Midbrain (tissue), 1 donor: Measurements from ENCODE around the gene ZNF521.

ENCODE experiments used
- DNase-seq: peaks from one replicate; lab custom pipeline; 2025; lab: John Stamatoyannopoulos, UW

Gene ZNF521

DNA sequence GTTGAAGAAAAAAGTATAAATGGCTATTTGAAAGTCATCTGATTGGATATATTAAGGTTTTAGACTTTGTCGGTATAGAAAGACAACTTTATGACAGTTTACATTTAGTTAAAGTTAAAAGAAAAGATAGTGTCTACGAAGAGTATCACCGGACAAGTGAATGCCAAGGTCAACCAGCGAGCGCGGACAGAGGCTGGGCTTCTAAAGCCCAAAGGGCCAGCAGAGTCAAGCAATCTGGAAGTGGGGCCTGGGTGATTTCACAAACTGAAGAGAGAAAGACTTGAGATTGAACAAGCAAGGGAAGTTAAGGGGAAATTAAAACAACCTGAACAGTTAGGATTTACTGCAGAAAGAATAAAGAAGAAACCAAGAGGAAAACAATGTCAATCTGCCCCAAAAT lies 16.3 kb downstream of the ZNF521 start:
- DNase-seq, result no peak

GRCh38 chr18:25335062-25335461 lies 16.9 kb downstream of the ZNF521 start:
- no peak for DNase-seq

DNA sequence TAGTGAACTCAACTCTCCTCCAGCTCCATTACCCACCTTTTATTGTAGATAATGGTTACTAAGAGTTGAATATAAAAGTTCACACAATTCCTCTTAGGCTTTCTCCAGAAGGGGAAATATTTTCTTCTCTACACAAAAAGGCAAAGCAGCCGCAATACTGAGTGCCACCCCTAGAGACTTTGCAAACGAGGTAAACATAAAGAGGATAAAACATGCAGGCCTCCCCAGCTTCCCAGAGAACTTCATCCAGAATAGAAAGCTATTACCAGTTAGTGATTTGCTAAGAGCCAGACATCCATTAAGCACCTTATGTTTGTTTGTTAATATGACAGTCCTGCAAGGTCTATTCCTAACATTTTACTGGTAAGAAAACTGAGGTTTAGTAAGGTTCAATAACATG lies 17.4 kb downstream of the ZNF521 start:
- no peak for DNase-seq

DNA sequence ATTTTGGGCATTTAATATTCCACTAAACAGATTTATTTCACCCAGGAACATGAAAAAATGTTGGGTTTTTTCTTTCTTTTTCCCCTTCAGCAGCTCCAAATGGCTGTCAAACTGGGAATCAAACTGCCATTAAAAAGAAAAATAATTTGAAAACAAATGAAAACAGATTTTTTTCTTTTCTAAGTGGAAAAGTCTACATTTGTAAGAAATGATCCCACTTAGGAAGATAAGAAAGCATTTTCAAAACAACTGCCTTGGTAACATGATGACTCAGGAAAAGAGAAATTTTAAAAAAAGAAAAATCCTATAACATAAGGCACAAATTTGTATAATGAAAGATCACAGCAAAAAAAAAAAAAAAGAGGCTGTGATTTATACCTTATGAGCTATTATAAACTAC lies 20.0 kb downstream of the ZNF521 start:
- DNase-seq, result no peak

- no peak for DNase-seq
Measured at GRCh38 chr18:25329783-25330182, 22.2 kb downstream of the ZNF521 start.

DNA sequence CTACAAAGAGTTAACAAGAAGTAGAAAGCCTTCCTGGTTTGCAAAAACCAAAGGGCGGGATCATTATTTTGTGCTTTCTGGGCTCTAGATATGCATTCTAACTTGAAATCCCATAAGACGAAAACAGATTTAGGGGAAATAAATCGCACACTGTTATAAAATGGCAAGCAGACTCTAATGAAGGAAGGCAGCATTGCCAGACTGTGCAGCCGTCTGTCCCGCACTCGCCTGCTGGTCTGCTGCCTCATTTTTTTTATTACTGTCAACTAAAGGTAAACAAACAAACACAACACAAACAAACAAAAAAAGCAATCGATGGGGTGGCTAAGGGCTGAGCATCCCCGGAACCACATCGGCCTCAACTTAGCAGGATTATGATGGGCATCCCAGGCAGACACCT lies 24.4 kb downstream of the ZNF521 start:
- DNase-seq, result no peak

DNA sequence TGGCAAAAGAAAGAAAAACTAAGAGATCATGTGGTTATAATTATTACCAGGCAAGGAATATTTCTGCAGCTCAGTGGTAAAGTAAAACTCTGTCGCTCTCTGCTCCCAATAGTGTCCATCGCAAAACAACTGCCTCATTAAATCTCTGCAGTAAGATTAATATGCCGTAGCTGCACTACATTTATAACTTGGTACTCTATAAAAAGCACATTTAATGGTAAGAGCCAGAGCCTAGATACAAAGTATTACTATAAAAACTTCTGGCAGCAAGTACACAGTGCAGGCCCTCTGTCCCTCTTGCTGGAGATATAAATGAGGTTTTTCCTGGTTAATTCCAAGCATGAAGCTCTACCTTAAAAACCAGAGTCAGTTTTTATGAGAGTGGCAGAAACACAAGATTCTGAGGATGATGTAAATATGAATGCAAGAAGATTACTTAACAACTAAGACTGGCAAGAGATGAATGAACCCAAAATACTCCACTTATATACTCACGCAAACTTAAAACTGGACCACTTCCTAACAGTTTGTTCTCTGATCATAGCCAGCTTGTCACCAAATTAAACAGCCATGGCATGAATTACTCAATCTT lies 25.5 kb downstream of the ZNF521 start:
- no peak for DNase-seq

DNA sequence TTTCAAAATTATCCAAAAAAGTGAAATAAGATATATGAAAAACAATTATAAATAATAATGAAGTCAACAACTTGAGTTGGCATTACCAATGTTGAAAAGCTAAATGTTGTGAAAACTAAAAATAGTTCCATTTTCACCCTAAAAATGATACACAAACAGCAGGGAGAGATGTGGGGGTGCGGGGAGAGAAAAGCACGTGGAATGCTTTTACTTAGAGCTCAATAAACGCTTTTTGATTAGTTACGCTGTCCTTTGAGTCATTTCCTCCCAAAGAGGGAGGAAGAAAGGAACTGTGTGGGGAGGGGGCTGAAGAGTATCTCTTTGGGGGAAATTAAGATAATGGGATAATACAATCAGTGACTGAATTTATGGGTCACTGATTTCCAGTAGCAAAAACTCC lies 29.2 kb downstream of the ZNF521 start:
- DNase-seq, result no peak

GRCh38 chr18:25316381-25317018 lies 35.5 kb downstream of the ZNF521 start:
- no peak for DNase-seq

- DNase-seq, result no peak
Measured at GRCh38 chr18:25314838-25315190, 37.2 kb downstream of the ZNF521 start.

- DNase-seq, result no peak
Measured at GRCh38 chr18:25314151-25314837, 37.7 kb downstream of the ZNF521 start.

- DNase-seq, result no peak
Measured at GRCh38 chr18:25313268-25313667, 38.7 kb downstream of the ZNF521 start.

DNA sequence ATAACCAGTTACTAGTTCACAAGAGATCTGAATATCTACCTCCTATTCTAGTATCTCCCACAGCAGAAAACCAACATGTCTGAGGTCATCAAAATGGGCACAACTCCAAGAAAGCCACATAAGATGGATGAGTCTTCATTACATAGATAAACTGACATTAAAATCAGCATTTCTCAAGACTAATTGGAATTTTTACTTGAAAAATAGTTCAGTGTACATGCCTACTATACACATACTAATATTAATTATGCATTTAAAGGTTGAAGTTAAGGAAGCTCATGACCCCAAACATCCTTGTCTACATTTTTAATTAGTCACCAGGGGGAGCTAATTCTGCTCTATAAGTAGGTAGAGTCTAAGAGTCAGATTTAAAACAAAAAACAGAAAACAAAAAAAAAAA lies 41.9 kb downstream of the ZNF521 start:
- no peak for DNase-seq

GRCh38 chr18:25308381-25308780 lies 43.6 kb downstream of the ZNF521 start:
- DNase-seq, result no peak

DNA sequence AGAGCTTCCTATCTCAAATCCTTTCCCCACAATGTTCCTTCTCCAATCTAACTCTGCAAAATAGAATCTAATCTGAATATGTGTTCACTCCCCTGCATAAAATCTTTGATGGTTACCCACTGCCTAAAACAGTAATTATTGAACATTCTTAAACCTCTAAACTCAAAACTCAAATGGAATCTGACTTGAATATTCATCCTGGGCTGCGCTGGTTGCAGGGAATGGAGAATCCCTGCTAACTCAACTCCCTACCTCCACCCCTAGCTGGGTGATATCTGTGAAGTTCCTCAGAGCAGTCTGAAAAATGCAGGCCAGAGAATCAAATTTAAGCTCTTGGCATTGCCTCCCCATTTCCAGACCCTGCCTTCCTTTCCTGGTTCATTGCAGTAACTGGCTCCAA lies 44.8 kb downstream of the ZNF521 start:
- DNase-seq, result no peak

DNA sequence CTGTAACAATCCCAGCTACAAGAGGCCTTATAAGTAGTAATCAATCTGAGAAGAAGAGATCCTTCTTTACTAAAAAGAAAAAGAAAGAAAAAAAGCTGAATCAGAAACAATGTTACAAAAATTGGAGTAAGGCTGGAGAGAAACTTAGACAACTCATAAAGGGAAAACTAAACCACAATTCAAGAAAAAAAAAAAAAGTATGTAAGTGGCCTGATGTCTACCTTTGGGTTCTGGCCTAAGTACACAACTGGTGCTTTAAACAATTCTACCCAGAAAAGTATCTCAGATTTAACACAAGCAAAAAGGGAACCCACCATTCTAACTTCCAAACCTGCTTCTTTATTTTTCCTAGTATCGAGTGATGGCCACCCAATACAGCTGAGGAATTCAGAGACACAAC lies 45.3 kb downstream of the ZNF521 start:
- no peak for DNase-seq

GRCh38 chr18:25305584-25305983 lies 46.4 kb downstream of the ZNF521 start:
- DNase-seq, result no peak

GRCh38 chr18:25300492-25300891 lies 51.5 kb downstream of the ZNF521 start:
- DNase-seq, result no peak

GRCh38 chr18:25299426-25300300 lies 52.3 kb downstream of the ZNF521 start:
- no peak for DNase-seq

DNA sequence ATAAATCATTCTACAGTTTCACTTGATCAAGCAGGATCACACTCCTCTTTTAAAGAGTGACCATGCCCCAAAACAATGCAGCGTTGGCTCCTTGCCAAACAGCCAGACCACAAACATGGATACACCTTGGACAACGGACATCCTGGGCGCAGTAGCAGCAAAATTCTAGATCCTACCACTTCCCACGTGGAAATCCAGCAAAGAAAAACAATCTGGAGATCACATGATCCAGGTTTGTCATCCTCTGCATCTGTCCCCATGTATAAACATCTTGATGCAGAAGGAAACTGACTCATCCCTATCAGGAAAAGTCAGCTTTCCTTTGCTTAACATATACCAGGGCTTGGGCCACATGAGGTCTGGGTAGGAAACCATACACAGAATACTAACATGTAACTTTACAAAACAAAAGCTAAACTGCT lies 53.1 kb downstream of the ZNF521 start:
- no peak for DNase-seq

GRCh38 chr18:25295624-25296138 lies 56.3 kb downstream of the ZNF521 start:
- DNase-seq, result no peak

- DNase-seq, result no peak
Measured at GRCh38 chr18:25291150-25291549, 60.8 kb downstream of the ZNF521 start.
